Type B pancreatic cell (in vitro differentiated cells): ENCODE data around the gene NLRP3. TPM values are rescaled to one million over a fixed set of nuclear protein-coding genes. Genes with fewer than 3 reads are reported as not detected.

Source experiments
- DNase-seq: peaks from one replicate; pipeline ENCODE4 v3.0.0; 2021; ENCODE audit warnings: mixed read lengths; ENCODE audit not compliant: unreplicated experiment; ENCODE audit errors: extremely low spot score
- H3K27ac Mint-ChIP-seq: 2 replicates; pipeline ENCODE4 v1.8.0; 2021; ENCODE audit warnings: mild to moderate bottlenecking, mixed read lengths
- H3K27me3 Mint-ChIP-seq: 2 replicates; pipeline ENCODE4 v1.8.0; 2021; ENCODE audit warnings: mixed read lengths
- H3K36me3 Mint-ChIP-seq: 2 replicates; pipeline ENCODE4 v1.8.0; 2021; ENCODE audit warnings: mixed read lengths
- H3K4me1 Mint-ChIP-seq: one replicate; pipeline ENCODE4 v1.8.0; 2021; ENCODE audit warnings: mixed read lengths; ENCODE audit not compliant: unreplicated experiment
- H3K4me3 Mint-ChIP-seq: 2 replicates; pipeline ENCODE4 v1.8.0; 2021; ENCODE audit warnings: mild to moderate bottlenecking, mixed read lengths
- H3K9me3 Mint-ChIP-seq: 2 replicates; pipeline ENCODE4 v1.8.0; 2021; ENCODE audit warnings: mixed read lengths
- total RNA-seq: library from RNA; stranded (reverse); gene quantifications from 2 replicates; pipeline ENCODE4 v1.2.1, GENCODE V29; 2021; ENCODE audit warnings: low replicate concordance
- TF ChIP-seq, protein P1 (sequence below): fragments of 200-600 bp; sonication (generic); conservative IDR thresholded peaks from 2 replicates; pipeline ENCODE4 v1.5.0; 2021; ENCODE audit warnings: antibody characterized with exemption, mild to moderate bottlenecking

The NLRP3 gene
- total RNA-seq, 1 donor from 2014 or later, result not detected

DNA sequence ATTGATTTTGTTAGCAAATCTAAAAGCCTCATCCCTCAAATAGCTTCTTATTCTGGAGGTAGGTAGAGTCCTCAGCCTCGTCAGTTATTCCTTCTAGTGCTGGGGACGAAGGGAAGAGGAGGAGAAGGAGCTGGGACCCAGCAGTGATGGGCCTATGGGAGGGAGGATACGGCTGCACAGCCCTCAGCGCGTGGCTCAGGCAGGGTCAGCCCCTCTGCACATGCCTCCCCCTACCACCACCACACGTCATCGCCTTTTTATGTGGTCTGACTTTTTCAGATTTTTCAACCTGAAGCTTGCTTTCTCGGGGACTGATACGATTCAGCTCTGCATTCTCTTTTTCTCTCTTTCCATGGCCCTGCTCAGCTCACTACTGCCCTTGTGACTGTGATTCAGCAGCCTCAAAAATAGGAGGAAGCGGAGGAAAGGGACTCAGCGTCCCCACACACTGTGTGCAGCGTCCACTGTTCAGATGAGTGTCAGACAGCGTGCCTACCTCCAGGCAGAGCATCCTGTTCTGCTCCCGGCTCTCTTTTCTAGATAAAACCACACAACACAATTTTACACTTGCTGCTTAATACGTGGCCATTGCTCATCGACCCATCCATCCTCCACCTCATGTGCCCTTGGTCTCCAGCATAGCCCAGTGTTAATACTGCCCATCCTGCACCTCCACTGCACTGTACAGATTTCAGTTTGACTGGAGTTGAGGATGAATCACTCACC is 41.1 kb downstream of the NLRP3 start:
- Mint-ChIP-seq H3K27me3 (peaks cover 25% of the 10 kb centered on the region), H3K4me1 (no peaks in the 10 kb centered on the region), H3K9me3 (no peaks in the 10 kb centered on the region), H3K36me3 (no peaks in the 10 kb centered on the region), H3K4me3 (no peak overlapping the region), H3K27ac (no peak overlapping the region)
- TF ChIP-seq, protein P1, sequence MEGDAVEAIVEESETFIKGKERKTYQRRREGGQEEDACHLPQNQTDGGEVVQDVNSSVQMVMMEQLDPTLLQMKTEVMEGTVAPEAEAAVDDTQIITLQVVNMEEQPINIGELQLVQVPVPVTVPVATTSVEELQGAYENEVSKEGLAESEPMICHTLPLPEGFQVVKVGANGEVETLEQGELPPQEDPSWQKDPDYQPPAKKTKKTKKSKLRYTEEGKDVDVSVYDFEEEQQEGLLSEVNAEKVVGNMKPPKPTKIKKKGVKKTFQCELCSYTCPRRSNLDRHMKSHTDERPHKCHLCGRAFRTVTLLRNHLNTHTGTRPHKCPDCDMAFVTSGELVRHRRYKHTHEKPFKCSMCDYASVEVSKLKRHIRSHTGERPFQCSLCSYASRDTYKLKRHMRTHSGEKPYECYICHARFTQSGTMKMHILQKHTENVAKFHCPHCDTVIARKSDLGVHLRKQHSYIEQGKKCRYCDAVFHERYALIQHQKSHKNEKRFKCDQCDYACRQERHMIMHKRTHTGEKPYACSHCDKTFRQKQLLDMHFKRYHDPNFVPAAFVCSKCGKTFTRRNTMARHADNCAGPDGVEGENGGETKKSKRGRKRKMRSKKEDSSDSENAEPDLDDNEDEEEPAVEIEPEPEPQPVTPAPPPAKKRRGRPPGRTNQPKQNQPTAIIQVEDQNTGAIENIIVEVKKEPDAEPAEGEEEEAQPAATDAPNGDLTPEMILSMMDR, result no peak
- DNase-seq, result no peak

- H3K27me3 Mint-ChIP-seq, result peaks cover 8% of the 10 kb centered on the region
- H3K4me3 Mint-ChIP-seq, result no peak overlapping the region
- no peaks in the 10 kb centered on the region for H3K36me3 Mint-ChIP-seq
- TF ChIP-seq, protein P1, result no peak
- H3K4me1 Mint-ChIP-seq, result no peaks in the 10 kb centered on the region
- H3K9me3 Mint-ChIP-seq, result no peaks in the 10 kb centered on the region
- no peak for DNase-seq
- no peak overlapping the region for H3K27ac Mint-ChIP-seq
These were observed 43.5 kb downstream of the NLRP3 start for GRCh38 chr1:247459507-247459906.

DNA sequence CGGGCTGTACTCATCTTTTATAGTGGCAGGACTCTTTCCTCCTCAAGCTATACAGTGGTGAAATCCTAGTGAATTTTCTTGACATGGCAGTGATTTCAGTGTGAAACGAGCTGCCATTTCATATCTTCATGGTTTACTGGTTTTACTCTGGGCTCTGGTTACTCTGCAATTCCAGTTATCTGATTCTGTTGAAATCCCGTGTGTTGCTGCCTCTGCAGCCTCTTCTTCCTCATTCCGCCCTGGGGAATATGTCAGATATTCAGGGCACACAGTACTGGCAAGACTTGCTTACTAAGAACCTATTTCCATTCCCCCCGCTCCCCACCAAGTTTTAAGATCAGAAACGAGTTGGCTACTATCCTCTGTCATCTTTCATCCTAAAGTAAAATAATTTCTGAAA is 49.8 kb downstream of the NLRP3 start:
- no peak overlapping the region for H3K4me3 Mint-ChIP-seq

GRCh38 chr1:247467129-247467528 is 51.2 kb downstream of the NLRP3 start:
- DNase-seq, result no peak
- H3K27me3 Mint-ChIP-seq, result no peaks in the 10 kb centered on the region
- no peak overlapping the region for H3K4me3 Mint-ChIP-seq
- TF ChIP-seq, protein P1, result no peak
- H3K9me3 Mint-ChIP-seq, result no peaks in the 10 kb centered on the region
- no peaks in the 10 kb centered on the region for H3K36me3 Mint-ChIP-seq
- H3K27ac Mint-ChIP-seq, result no peak overlapping the region
- no peaks in the 10 kb centered on the region for H3K4me1 Mint-ChIP-seq

More for the DNA sequence above, 49.8 kb downstream of the NLRP3 start:
- Mint-ChIP-seq H3K36me3 (no peaks in the 10 kb centered on the region), H3K9me3 (no peaks in the 10 kb centered on the region), H3K27me3 (no peaks in the 10 kb centered on the region), H3K27ac (no peak overlapping the region), H3K4me1 (no peaks in the 10 kb centered on the region)
- TF ChIP-seq, protein P1, result no peak
- DNase-seq, result no peak

DNA sequence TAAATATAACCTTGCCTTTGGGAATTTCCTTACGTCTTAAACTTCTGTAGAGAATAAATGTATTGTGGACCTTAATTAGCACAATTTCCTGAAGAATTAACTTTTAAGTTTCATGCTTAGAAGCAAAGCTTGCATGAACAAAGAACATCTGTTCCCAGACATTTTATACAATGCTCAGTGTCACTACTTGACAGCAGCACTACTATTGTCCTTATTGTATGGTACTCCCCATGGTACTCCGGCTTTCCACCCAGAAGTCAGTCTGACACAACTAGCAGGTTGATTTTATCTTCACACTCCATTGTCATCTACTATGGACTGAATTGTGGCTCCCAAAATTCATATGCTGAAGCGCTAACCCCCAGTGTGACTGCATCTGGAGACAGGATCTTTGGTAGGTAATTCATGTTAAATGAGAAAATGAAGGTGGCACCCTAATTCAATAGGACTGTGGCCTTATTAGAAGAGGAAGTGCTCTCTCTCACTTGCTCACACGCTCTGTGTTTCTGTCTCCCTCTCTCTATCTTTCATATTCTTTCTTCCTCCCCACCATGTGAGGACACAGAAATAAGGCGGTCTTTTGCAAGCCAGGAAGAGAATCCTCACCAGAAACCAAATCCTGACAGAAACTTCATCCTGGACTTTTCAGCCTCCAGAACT is 52.6 kb downstream of the NLRP3 start:
- Mint-ChIP-seq H3K27ac (no peak overlapping the region), H3K9me3 (no peaks in the 10 kb centered on the region), H3K36me3 (no peaks in the 10 kb centered on the region), H3K27me3 (peaks cover 4% of the 10 kb centered on the region), H3K4me1 (no peaks in the 10 kb centered on the region), H3K4me3 (no peak overlapping the region)
- TF ChIP-seq, protein P1, result no peak
- no peak for DNase-seq
